Umbilical cord (tissue), 2 donors: Measurements from ENCODE around the gene PRMT7. TPM values are rescaled to one million over a fixed set of nuclear protein-coding genes. Genes with fewer than 3 reads are reported as not detected.

Experiments
- DNase-seq: peaks from one replicate; pipeline ENCODE4 v3.0.0-alpha.2; 2015; ENCODE audit warnings: low spot score
- total RNA-seq: library from RNA; depleted of rRNA; stranded (reverse); fragments of >200 nt; gene quantifications from one replicate; pipeline ENCODE4 v1.2.3, GENCODE V29; 2014; ENCODE audit warnings: low replicate concordance; ENCODE audit not compliant: insufficient read depth

The PRMT7 gene
- total RNA-seq, 1 donor from 2014 or later = 92.2 TPM

DNA sequence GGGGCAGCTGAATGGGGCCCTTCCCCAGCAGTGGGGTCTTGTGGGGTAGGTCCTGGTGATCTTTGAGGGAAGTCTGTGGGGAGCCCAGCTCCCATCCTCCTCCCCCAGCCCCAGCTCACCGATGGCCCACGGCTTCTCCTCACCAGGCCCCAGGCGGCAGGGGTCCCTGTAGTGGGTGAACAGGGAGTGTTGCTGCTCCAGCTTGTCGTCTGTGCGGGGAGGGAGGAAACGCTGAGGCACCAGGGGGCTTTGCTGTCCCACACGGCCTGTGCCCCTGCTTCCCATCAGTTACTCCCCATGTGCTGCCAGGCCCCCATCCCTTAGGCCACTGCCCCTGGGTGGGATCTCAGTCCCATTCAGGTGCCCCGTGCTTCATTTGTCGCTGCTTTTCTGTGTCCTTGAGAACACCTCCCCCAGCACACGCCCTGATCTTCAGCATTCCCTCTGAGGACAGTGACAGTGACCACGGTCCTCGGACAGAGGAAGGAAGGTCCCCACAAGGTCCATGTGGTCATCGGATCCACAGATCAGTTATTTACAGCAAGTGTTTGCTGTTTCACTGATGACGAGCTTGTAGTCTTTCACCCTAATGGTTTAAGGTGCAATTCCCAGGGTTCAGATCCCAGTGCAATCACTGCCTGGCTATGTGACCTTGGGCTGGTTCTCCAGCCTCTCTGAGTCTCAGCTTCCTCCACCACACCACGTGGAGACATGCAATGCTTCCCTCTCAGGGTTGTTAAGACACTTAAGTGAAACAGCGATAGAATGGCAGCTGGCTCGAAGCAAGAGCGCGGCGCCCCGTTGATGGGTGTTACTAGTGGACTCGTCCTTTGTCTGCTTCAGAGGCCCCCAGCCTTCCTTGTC lies 53.1 kb downstream of the PRMT7 start:
- DNase-seq = no peak

GRCh38 chr16:68364561-68364998 lies 53.8 kb downstream of the PRMT7 start:
- DNase-seq = no peak

DNA sequence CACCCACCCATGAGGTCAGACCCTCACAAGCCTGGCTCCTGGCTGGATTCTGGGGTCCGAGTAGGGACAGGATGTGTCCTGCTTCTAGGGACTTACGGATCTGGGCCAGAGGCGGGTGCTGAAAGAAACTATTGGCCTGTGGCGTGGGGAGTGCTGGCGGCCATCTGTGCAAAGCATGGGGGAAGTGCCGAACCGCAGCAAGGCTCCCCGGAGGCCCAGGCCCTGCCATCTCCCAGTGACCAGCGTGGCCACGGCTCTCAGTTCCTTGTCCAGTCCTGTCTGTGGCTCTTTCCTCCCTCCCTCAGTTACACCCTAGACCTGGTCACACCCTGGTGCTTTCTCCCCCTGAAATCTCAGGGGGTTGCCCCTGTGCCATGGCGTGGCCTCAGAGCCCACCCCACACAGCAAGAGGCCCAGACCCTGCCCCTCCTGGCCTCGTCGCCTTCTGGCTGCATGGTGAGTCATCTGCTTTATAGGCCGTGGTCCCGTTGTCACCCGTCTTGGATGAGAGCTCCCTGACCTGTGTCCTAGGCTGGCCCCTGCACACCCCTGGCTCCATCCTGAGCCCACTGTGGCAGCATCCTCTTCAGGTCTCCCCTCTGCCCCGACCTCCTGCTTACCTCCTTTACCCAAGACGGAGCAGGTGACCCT lies 54.5 kb downstream of the PRMT7 start:
- DNase-seq = no peak

- no peak for DNase-seq
These were observed 55.2 kb downstream of the PRMT7 start for GRCh38 chr16:68366062-68366461.

DNA sequence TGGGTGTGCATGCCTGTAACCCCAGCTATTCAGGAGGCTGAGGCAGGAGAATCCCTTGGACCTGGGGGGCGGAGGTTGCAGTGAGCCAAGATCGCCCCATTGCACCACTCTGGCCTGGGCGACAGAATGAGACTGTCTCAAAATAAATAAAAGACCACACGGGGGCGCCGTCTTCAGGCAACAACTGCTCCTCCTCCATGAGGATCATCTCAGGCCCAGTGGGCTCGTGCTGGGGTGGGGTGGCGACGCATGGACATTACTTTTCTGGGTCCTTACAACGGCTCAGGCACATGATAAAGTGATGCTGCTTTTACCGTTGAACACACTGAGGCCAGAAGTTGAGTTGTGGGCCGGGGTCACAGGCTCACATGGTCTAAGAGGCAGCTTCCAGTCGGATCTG lies 56.2 kb downstream of the PRMT7 start:
- DNase-seq = no peak

DNA sequence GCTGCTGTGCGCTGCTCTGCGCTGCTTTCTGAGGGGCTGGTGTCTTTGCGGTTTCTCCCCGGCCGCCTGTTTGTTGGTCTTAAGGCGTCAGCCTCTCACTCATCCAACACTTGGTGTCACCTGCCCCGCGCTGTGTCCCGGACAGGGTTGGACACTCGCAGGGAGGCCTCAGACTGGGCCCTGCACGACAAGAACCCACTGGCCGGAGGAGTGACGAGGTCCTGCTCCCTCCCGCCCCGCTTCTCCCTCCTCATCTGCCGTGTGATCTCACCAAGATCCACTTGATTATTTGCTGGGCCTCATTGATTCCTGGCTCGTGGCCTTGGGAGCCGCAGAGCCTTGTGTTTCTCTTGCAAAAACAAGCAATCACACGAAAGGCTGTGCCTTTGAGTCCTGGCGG lies 56.6 kb downstream of the PRMT7 start:
- no peak for DNase-seq

DNA sequence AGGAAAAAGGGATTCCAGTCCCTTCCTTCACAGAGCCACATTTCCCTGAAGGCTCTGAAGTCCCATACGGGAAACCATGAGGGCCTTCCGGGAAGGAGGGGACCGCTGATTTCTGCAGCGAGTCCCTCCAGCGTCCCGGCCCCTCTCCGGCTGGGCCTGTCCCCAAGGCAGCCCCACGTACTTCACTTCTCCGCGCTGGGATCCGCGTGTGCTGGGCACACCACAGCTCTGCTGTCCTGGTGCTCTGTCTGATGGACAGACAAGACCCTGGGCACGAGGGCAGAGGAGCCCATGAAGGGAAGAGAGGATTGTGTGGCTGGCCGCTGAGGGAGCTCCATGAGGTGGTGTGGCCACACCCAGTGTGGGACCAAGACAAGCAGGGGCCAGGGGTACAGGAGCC lies 57.1 kb downstream of the PRMT7 start:
- DNase-seq = no peak

- DNase-seq = no peak
These were observed 57.6 kb downstream of the PRMT7 start for GRCh38 chr16:68368301-68368888.

DNA sequence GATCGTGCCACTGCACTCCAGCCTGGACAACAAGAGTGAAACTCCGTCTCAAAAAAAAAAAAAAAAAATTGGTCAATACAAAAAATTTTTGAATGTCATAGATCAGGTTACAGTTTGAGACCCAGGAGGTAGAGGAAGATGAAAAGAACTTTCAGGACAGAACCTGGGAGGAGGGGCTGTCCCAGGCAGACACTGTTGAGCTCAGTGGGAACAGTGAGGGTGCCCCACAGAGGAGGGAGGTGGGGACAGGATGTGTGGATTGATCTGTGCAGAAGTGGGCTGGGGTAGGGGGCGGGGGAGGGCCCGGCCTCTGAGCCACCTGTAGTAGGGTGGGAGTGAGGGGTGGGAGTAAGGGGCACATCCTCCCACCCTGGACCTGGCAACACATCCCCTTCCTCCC lies 58.3 kb downstream of the PRMT7 start:
- no peak for DNase-seq

- no peak for DNase-seq
These were observed 59.1 kb downstream of the PRMT7 start for GRCh38 chr16:68369697-68370580.

DNA sequence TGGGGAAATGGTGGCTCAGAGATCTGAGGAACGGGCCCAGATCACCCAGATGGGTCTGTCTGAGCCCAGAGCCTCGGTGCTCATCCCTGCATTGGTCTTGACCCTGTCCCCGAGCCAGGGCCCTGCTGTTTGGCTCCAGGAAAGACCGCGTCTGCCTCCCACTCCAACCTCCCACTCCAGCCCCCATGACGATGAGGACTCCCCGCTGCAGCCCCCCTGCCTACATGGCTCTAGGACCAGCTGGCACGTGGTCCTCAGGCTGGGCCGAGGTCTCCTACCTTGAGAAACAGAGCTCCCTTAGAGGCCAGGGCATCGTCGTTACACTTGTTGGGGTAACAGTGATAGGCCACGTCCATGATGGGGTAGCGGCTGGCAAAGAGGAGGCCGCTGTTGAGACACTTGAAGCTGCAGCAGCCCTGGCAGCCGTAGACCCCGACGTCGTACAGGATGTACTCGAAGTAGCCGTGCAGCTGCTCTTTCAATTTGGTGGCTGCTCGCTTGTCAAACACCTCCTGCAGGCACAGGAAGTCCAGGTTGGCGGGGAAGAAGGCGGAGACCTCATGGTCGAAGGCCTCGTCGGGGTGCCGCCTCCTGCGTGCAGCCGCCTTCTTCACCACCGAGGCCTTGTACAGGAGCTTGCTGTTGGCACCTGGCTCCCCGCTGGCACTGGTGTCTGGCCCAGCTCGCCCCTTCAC lies 59.9 kb downstream of the PRMT7 start:
- no peak for DNase-seq

- DNase-seq = no peak
These were observed 60.4 kb downstream of the PRMT7 start for GRCh38 chr16:68371276-68371651.

- no peak for DNase-seq
These were observed 61.0 kb downstream of the PRMT7 start for GRCh38 chr16:68371706-68372380.

DNA sequence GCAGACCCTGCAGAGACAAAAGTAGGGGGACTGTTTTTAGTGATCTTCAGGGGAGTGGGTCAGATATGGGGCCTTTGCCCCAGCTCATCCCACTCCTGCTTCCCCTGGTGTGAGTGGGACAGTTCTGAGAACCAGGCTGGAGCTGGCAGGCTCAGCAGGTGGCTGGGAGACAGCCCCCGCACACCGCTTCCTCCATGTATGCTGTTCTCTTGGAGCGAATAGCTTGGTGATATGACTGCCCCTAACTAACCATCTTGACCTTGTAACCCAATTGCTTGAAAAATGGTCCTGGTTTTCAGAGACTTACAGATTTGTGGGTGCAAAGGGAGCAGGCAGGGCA lies 61.5 kb downstream of the PRMT7 start:
- DNase-seq = no peak

GRCh38 chr16:68372806-68373205 lies 62.0 kb downstream of the PRMT7 start:
- DNase-seq = no peak

GRCh38 chr16:68373528-68374245 lies 62.9 kb downstream of the PRMT7 start:
- DNase-seq = no peak

GRCh38 chr16:68374246-68374805 lies 63.5 kb downstream of the PRMT7 start:
- no peak for DNase-seq

GRCh38 chr16:68374961-68375660 lies 64.3 kb downstream of the PRMT7 start:
- no peak for DNase-seq
